Panc1 (cell line): ENCODE results near the gene PLPPR5. TPM values are rescaled to one million over a fixed set of nuclear protein-coding genes. Genes with fewer than 3 reads are reported as not detected.

Experiments used
- ATAC-seq: fragments of 200-7000 bp; cut with Tn5 transposase; 2 replicates; pipeline ENCODE4 v1.9.1; 2020; ENCODE audit warnings: mild to moderate bottlenecking, moderate library complexity
- BruUV-seq: library from RNA; stranded (reverse); fragments of 400-500 nt; replicated peaks from 2 replicates; lab custom pipeline; 2021; lab: Mats Ljungman, UMichigan
- CTCF ChIA-PET: fragments of 300-600 bp; sonication (Branson Sonifier 250); formaldehyde crosslinking; loops from one replicate; lab custom pipeline; 2022; ENCODE audit warnings: antibody characterized with exemption; lab: Charles Lee
- POLR2A ChIA-PET: fragments of 300-600 bp; sonication (Branson Sonifier 250); formaldehyde crosslinking; loops from one replicate; lab custom pipeline; 2022; ENCODE audit warnings: antibody characterized with exemption; lab: Charles Lee
- DNase-seq: peaks from one replicate; pipeline ENCODE4 v3.0.0-alpha.2; 2010; ENCODE audit warnings: low read depth, low spot score
- H3K27ac ChIP-seq: 2 replicates; pipeline ENCODE4 v1.5.1; 2011; ENCODE audit warnings: mild to moderate bottlenecking, low read length, inconsistent platforms
- H3K27me3 ChIP-seq: fragments of 200-500 bp; sonication (Bioruptor generic); 2 replicates; pipeline ENCODE4 v1.6.0; 2014; ENCODE audit warnings: low read length, inconsistent platforms; ENCODE audit not compliant: control insufficient read depth, insufficient read depth
- H3K36me3 ChIP-seq: fragments of 200-500 bp; sonication (Bioruptor generic); 2 replicates; pipeline ENCODE4 v1.5.1; 2014; ENCODE audit warnings: inconsistent platforms, mild to moderate bottlenecking, low read length, moderate library complexity; ENCODE audit not compliant: control insufficient read depth, insufficient read depth
- H3K4me1 ChIP-seq: 2 replicates; pipeline ENCODE4 v1.5.1; 2011; ENCODE audit warnings: inconsistent platforms, mild to moderate bottlenecking, low read length, moderate library complexity; ENCODE audit not compliant: control insufficient read depth, insufficient read depth
- H3K4me3 ChIP-seq, 2 experiments: 2 replicates each; pipeline ENCODE4 v1.5.1; 2011 to 2012; ENCODE audit warnings: low read depth in 2 of 2, low read length in 2 of 2, mild to moderate bottlenecking in 2 of 2, inconsistent platforms in 1 of 2, moderate library complexity in 1 of 2
- H3K9me3 ChIP-seq: fragments of 200-500 bp; sonication (Bioruptor generic); 2 replicates; pipeline ENCODE4 v1.5.1; 2014; ENCODE audit warnings: low read depth, mild to moderate bottlenecking, inconsistent platforms, low read length, moderate library complexity; ENCODE audit not compliant: control insufficient read depth, insufficient read depth
- POLR2AphosphoS5 ChIP-seq: IDR thresholded peaks from 2 replicates; pipeline ENCODE4 v1.6.1; 2012; ENCODE audit warnings: mild to moderate bottlenecking, low read depth, low read length, moderate library complexity
- SIN3A ChIP-seq: IDR thresholded peaks from 2 replicates; pipeline ENCODE4 v1.6.1; 2012; ENCODE audit warnings: low read depth, mild to moderate bottlenecking, low read length, moderate library complexity, borderline replicate concordance; ENCODE audit not compliant: insufficient read depth
- TCF7L2 ChIP-seq: IDR thresholded peaks from 2 replicates; pipeline ENCODE4 v1.6.1; 2011; ENCODE audit warnings: mild to moderate bottlenecking, low read depth, low read length, inconsistent platforms
- in situ Hi-C: cut with HindIII; loops from 2 replicates; pipeline ENCODE4 v1.10.0; 2016; ENCODE audit warnings: low sequenced_read_pairs, low pct_unique_long_range_greater_than_20kb
- intact Hi-C: fragments of 100-400 bp; cut with micrococcal nuclease; formaldehyde crosslinking; loops from one replicate; pipeline ENCODE4 v1.10.0; 2022; ENCODE audit not compliant: unreplicated experiment
- total RNA-seq: library from RNA; stranded (reverse); gene quantifications from one replicate; pipeline ENCODE4 v1.2.1, GENCODE V29; 2021; ENCODE audit not compliant: unreplicated experiment
- TF ChIP-seq, protein P1 (sequence below), 2 experiments: IDR thresholded peaks; 2 replicates each; pipeline ENCODE4 v1.6.1; 2011 to 2012; ENCODE audit warnings: low read depth in 2 of 2, control low read depth in 1 of 2, low read length in 1 of 2, mild to moderate bottlenecking in 1 of 2, moderate library complexity in 1 of 2; ENCODE audit not compliant: insufficient read depth in 1 of 2
- TF ChIP-seq, protein P2 (sequence below): fragments of 450-650 bp; IDR thresholded peaks from 2 replicates; pipeline ENCODE4 v1.5.1; 2017; ENCODE audit warnings: mild to moderate bottlenecking

Gene PLPPR5
- total RNA-seq, 1 experiment from 2014 or later: not detected

GRCh38 chr1:98965394-98965793, 39.3 kb downstream of the PLPPR5 start:
- ATAC-seq: no peak
- Histone ChIP-seq H3K36me3 (no peaks in the 10 kb centered on the region), H3K4me3 (no peak overlapping the region), H3K27me3 (no peaks in the 10 kb centered on the region), H3K27ac (no peak overlapping the region), H3K4me1 (no peaks in the 10 kb centered on the region), H3K9me3 (no peaks in the 10 kb centered on the region)
- TF ChIP-seq TCF7L2 (no peak), POLR2AphosphoS5 (no peak), SIN3A (no peak)
- TF ChIP-seq, protein P1, sequence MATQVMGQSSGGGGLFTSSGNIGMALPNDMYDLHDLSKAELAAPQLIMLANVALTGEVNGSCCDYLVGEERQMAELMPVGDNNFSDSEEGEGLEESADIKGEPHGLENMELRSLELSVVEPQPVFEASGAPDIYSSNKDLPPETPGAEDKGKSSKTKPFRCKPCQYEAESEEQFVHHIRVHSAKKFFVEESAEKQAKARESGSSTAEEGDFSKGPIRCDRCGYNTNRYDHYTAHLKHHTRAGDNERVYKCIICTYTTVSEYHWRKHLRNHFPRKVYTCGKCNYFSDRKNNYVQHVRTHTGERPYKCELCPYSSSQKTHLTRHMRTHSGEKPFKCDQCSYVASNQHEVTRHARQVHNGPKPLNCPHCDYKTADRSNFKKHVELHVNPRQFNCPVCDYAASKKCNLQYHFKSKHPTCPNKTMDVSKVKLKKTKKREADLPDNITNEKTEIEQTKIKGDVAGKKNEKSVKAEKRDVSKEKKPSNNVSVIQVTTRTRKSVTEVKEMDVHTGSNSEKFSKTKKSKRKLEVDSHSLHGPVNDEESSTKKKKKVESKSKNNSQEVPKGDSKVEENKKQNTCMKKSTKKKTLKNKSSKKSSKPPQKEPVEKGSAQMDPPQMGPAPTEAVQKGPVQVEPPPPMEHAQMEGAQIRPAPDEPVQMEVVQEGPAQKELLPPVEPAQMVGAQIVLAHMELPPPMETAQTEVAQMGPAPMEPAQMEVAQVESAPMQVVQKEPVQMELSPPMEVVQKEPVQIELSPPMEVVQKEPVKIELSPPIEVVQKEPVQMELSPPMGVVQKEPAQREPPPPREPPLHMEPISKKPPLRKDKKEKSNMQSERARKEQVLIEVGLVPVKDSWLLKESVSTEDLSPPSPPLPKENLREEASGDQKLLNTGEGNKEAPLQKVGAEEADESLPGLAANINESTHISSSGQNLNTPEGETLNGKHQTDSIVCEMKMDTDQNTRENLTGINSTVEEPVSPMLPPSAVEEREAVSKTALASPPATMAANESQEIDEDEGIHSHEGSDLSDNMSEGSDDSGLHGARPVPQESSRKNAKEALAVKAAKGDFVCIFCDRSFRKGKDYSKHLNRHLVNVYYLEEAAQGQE (IDR thresholded peaks at IDR 0.05; ENCODE audit: insufficient read depth in 1 of 2, low read depth in 2 of 2, low read length in 1 of 2): no peak
- TF ChIP-seq, protein P2, sequence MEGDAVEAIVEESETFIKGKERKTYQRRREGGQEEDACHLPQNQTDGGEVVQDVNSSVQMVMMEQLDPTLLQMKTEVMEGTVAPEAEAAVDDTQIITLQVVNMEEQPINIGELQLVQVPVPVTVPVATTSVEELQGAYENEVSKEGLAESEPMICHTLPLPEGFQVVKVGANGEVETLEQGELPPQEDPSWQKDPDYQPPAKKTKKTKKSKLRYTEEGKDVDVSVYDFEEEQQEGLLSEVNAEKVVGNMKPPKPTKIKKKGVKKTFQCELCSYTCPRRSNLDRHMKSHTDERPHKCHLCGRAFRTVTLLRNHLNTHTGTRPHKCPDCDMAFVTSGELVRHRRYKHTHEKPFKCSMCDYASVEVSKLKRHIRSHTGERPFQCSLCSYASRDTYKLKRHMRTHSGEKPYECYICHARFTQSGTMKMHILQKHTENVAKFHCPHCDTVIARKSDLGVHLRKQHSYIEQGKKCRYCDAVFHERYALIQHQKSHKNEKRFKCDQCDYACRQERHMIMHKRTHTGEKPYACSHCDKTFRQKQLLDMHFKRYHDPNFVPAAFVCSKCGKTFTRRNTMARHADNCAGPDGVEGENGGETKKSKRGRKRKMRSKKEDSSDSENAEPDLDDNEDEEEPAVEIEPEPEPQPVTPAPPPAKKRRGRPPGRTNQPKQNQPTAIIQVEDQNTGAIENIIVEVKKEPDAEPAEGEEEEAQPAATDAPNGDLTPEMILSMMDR: no peak
- in situ Hi-C loops: no loop called here
- DNase-seq: no peak
- no TSS peak for BruUV-seq
- ChIA-PET CTCF (no interaction called here), POLR2A (no interaction called here)
- intact Hi-C loops: no loop called here

DNA sequence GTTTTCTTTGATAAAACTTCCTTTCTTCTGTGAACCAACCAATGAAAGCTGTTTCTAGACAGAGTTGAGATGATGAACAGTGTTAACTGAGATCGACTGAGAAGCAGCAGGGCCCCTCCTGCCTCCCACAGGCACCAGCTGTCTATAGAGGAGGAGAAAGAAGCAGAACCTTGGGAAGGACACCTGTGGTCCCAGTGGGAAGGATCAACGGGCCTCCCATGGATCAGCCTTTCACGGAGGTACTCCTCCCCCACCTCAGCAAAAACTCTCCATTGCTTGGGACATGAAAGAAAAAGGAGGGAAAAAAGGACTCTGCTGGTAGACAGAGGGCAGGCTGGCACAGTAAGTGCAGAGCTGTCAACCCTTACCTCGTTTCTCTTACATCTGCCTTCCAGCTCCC, 40.5 kb downstream of the PLPPR5 start:
- no peak overlapping the region for H3K4me3 ChIP-seq
- no peaks in the 10 kb centered on the region for H3K4me1 ChIP-seq
- no peak for DNase-seq
- TF ChIP-seq SIN3A (no peak), TCF7L2 (no peak), POLR2AphosphoS5 (no peak)
- TF ChIP-seq, protein P2: no peak
- TF ChIP-seq, protein P1 (IDR thresholded peaks at IDR 0.05; ENCODE audit: insufficient read depth in 1 of 2, low read depth in 2 of 2, low read length in 1 of 2): no peak
- no peaks in the 10 kb centered on the region for H3K9me3 ChIP-seq
- intact Hi-C loops (no loop called here), in situ Hi-C loops (no loop called here)
- H3K27me3 ChIP-seq: no peaks in the 10 kb centered on the region
- BruUV-seq: no TSS peak
- CTCF ChIA-PET: no interaction called here
- no peak for ATAC-seq
- H3K36me3 ChIP-seq: no peaks in the 10 kb centered on the region
- POLR2A ChIA-PET: no interaction called here
- H3K27ac ChIP-seq: no peak overlapping the region
